ENCODE results near the gene LPIN1.
"Not testable (repeated sequence)": the region's sequence is repeated elsewhere in the genome, so short reads cannot be mapped to it uniquely, and the experiment has no call there.

The LPIN1 gene

GRCh38 chr2:11711751-11712150, 34.7 kb upstream of the LPIN1 start:
- DNase-seq: no peak
- in situ Hi-C loops (cut with MboI; ENCODE audit: low pct_unique_long_range_greater_than_20kb, low sequenced_read_pairs): no loop called here

- in situ Hi-C loops (cut with MboI; ENCODE audit: low pct_unique_long_range_greater_than_20kb, low sequenced_read_pairs): no loop called here
- DNase-seq: no peak
These were observed 33.6 kb upstream of the LPIN1 start for GRCh38 chr2:11712866-11713265.

- in situ Hi-C loops (cut with MboI; ENCODE audit: low pct_unique_long_range_greater_than_20kb, low sequenced_read_pairs): no loop called here
- no peak for DNase-seq
These were observed 32.6 kb upstream of the LPIN1 start for GRCh38 chr2:11713815-11714214.

- no peak for DNase-seq
- in situ Hi-C loops (cut with MboI; ENCODE audit: low pct_unique_long_range_greater_than_20kb, low sequenced_read_pairs): no loop called here
These were observed 30.3 kb upstream of the LPIN1 start for GRCh38 chr2:11715987-11716652.

- in situ Hi-C loops (cut with MboI; ENCODE audit: low pct_unique_long_range_greater_than_20kb, low sequenced_read_pairs): no loop called here
- DNase-seq: no peak
These were observed 29.6 kb upstream of the LPIN1 start for GRCh38 chr2:11716689-11717321.

- DNase-seq: no peak
- in situ Hi-C loops (cut with MboI; ENCODE audit: low pct_unique_long_range_greater_than_20kb, low sequenced_read_pairs): no loop called here
These were observed 28.8 kb upstream of the LPIN1 start for GRCh38 chr2:11717623-11718022.

GRCh38 chr2:11718606-11719005, 27.8 kb upstream of the LPIN1 start:
- no peak for DNase-seq
- in situ Hi-C loops (cut with MboI; ENCODE audit: low pct_unique_long_range_greater_than_20kb, low sequenced_read_pairs): no loop called here

GRCh38 chr2:11719230-11719977, 27.0 kb upstream of the LPIN1 start:
- in situ Hi-C loops (cut with MboI; ENCODE audit: low pct_unique_long_range_greater_than_20kb, low sequenced_read_pairs): no loop called here
- no peak for DNase-seq

GRCh38 chr2:11720752-11721151, 25.7 kb upstream of the LPIN1 start:
- in situ Hi-C loops (cut with MboI; ENCODE audit: low pct_unique_long_range_greater_than_20kb, low sequenced_read_pairs): no loop called here
- DNase-seq: no peak

GRCh38 chr2:11722292-11723060, 24.0 kb upstream of the LPIN1 start:
- DNase-seq: no peak
- in situ Hi-C loops (cut with MboI; ENCODE audit: low pct_unique_long_range_greater_than_20kb, low sequenced_read_pairs): no loop called here

- in situ Hi-C loops (cut with MboI; ENCODE audit: low pct_unique_long_range_greater_than_20kb, low sequenced_read_pairs): no loop called here
These were observed 23.4 kb upstream of the LPIN1 start for GRCh38 chr2:11723061-11723371.

GRCh38 chr2:11724151-11724550, 22.3 kb upstream of the LPIN1 start:
- in situ Hi-C loops (cut with MboI; ENCODE audit: low pct_unique_long_range_greater_than_20kb, low sequenced_read_pairs): no loop called here

More at GRCh38 chr2:11723061-11723371, 23.4 kb upstream of the LPIN1 start:
- DNase-seq: no peak

GRCh38 chr2:11726384-11726783, 20.0 kb upstream of the LPIN1 start:
- in situ Hi-C loops (cut with MboI; ENCODE audit: low pct_unique_long_range_greater_than_20kb, low sequenced_read_pairs): no loop called here
- no peak for DNase-seq

More at GRCh38 chr2:11724151-11724550, 22.3 kb upstream of the LPIN1 start:
- no peak for DNase-seq

GRCh38 chr2:11729362-11730212, 16.8 kb upstream of the LPIN1 start:
- no peak for DNase-seq
- in situ Hi-C loops (cut with MboI; ENCODE audit: low pct_unique_long_range_greater_than_20kb, low sequenced_read_pairs): no loop called here

- in situ Hi-C loops (cut with MboI; ENCODE audit: low pct_unique_long_range_greater_than_20kb, low sequenced_read_pairs); DNase-seq: not testable (repeated sequence)
These were observed 15.0 kb upstream of the LPIN1 start for GRCh38 chr2:11731214-11731984.

GRCh38 chr2:11732587-11732986, 13.8 kb upstream of the LPIN1 start:
- in situ Hi-C loops (cut with MboI; ENCODE audit: low pct_unique_long_range_greater_than_20kb, low sequenced_read_pairs): no loop called here

GRCh38 chr2:11737852-11738251, 8.6 kb upstream of the LPIN1 start:
- DNase-seq; in situ Hi-C loops (cut with MboI; ENCODE audit: low pct_unique_long_range_greater_than_20kb, low sequenced_read_pairs): not testable (repeated sequence)

More at GRCh38 chr2:11732587-11732986, 13.8 kb upstream of the LPIN1 start:
- no peak for DNase-seq

Measured in KBM-7 (cell line).